Islet precursor cell (in vitro differentiated cells): ENCODE measurements around the gene ARGLU1.
"Not testable (repeated sequence)": the region's sequence is repeated elsewhere in the genome, so short reads cannot be mapped to it uniquely, and the experiment has no call there.

Source experiments
- DNase-seq: peaks from one replicate; pipeline ENCODE4 v3.0.0-alpha.2; 2018

Gene ARGLU1, protein sequence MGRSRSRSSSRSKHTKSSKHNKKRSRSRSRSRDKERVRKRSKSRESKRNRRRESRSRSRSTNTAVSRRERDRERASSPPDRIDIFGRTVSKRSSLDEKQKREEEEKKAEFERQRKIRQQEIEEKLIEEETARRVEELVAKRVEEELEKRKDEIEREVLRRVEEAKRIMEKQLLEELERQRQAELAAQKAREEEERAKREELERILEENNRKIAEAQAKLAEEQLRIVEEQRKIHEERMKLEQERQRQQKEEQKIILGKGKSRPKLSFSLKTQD

GRCh38 chr13:106567474-106568298, at the start of gene ARGLU1:
ARGLU1 (minus strand) TSS chr13:106568137; CDS start chr13:106567919, 218 bp downstream.
- peak; percentile 95 for DNase-seq

GRCh38 chr13:106617561-106617960, 49.6 kb upstream of the ARGLU1 start:
- peak; percentile 88 for DNase-seq

GRCh38 chr13:106616729-106617128, 48.8 kb upstream of the ARGLU1 start:
- no peak for DNase-seq

- no peak for DNase-seq
Observed at GRCh38 chr13:106614874-106615273, 46.9 kb upstream of the ARGLU1 start.

DNA sequence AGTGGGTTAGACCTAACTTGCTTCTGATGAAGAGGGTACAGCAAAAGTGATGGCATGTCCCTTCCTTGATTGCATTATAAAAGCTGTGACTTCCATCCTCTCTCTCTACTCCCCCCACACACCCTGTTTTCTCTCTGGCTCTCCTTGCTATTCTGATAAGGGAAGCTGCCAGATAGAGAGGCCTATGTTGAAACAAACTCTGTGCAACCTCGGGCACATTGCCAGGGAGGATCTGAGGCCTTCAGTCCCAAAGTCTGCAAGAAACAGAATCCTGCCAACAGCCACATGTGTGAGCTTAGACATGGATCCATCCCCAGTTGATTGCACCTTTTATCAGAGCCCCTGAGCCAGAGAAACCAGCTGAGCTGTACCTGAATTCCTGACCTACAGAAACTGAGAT, 44.8 kb upstream of the ARGLU1 start:
- no peak for DNase-seq

DNA sequence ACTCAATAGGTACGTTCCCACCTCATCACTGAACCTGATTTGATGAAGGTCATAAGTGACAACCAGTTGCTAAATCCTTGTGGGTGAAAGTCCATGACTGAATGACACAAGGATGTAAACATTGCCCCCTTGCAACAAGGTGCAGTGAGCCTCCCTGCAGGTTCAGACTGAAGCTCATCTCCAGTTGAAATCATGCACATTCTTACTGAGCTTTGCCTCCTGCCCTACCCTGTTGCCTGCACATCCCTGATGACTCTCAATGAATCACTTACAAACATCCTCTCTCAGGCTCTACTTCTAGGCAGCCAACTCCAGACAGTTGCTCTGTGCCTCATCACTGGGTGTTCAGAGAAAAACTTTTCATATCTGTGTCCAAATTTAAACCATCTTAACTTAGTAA, 42.5 kb upstream of the ARGLU1 start:
- no peak for DNase-seq

GRCh38 chr13:106609116-106609515, 41.2 kb upstream of the ARGLU1 start:
- DNase-seq = no peak

DNA sequence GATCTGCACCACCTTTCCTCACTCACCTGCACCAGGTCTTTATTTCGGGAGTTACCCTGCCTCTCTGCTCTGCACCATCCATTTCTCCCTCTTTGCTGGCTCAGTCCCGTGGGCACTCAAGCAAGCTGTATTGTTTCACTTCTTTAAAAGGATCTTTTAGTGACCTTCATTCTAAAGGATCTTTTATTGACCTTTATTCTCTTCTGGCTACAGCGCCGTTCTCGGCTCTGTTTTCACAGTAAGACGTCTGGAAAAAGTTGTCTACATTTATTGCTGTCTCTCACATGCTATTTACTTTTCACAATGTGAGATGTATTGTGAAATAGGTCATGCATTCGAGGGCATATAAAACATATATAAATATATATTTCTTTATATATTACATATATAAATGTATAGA, 35.6 kb upstream of the ARGLU1 start:
- DNase-seq = no peak

DNA sequence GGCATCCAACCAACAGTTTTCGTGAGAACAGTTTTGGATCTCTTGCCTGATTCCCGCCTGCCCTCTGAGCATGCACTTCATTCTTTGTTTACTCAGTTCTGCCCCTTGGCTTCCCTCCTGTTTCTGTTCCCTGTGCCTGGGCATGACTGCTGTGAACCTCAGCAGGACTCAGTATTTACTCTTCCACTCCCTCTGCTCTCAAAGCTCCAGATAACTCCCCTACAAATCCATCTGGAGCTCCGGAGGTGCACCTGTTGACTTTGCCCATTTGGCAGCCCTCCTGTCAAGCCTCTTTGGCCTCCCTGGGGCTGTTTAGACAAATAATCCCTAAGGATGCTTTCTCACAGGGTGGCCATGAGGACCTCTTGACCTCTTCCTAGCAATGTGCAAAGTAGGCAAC, 34.2 kb upstream of the ARGLU1 start:
- DNase-seq = no peak

GRCh38 chr13:106601489-106601888, 33.6 kb upstream of the ARGLU1 start:
- DNase-seq = no peak

DNA sequence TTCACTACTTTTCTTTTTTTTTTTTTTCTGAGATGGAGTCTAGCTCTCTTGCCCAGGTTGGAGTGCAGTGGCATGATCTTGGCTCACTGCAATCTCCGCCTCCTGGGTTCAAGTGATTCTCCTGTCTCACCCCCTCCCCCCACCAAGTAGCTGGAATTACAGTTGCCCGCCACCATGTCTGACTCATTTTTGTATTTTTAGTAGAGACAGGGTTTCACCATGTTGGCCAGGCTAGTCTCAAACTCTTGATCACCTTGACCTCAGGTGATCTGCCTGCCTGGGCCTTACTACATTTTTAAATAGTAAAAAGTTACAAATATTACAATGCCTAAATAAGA, 32.8 kb upstream of the ARGLU1 start:
- not testable (repeated sequence) for DNase-seq

DNA sequence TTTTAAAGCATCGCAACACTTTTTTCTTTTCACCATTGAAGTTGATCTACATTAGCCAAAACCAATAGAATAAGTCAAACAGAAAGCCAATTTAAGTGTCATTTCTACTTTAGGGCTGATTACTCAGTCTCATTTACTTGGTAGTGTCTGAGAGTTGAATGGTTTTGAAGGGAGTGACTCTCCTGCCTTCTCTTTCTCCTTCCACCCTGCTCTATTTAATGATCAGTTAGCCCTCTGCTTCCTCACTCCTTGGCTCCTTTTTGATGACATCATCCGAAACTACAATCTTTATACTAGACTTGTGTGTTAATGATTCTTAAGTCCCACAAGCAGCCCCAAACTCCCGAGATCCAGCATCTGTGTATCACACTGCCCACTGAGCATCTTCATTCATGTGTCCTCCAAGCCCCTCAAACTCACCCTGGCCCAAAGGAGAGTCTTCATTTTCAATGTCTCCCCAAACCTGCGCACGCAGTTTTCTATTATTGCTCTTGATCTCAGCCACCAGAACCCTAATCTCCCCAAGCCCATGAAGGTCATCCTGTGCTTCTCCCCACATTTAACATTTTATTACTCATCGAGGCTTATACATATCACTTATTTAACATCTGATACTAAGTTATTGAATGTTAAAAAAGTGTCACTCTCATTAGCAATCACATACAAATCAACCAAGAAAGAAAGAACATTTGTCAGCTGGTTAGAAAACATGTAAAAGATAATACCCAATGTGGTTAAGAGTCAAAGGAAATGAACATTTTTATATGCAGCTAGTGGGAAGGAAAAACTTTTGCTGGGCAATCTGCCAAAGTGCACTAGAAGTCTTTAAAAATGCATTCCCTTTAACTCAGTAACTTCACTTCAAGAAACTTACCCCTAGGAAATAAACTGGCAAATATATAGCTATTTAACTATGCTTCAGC, 32.2 kb upstream of the ARGLU1 start:
- no peak for DNase-seq

GRCh38 chr13:106597749-106598395, 29.9 kb upstream of the ARGLU1 start:
- DNase-seq = no peak

DNA sequence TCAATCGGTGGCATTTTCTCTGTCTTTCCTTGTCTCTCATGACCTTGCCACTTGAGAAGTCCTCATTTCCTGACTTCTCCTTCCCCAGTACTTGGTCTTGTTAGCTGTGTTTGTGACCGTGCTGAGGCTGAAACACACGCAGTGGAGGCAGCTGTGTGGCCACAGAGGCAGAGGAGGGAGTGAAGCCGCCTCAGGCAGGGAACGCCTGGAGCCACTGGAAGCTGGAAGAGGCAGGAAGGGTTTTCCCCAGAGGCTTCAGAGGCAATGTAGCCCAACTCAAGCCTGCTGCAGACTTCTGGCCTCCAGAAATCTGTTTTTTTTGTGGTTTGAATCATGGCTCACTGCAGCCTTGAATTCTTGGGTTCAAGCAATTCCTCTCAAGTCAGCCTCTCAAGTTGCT, 29.2 kb upstream of the ARGLU1 start:
- no peak for DNase-seq

GRCh38 chr13:106596275-106596937, 28.5 kb upstream of the ARGLU1 start:
- DNase-seq = no peak

DNA sequence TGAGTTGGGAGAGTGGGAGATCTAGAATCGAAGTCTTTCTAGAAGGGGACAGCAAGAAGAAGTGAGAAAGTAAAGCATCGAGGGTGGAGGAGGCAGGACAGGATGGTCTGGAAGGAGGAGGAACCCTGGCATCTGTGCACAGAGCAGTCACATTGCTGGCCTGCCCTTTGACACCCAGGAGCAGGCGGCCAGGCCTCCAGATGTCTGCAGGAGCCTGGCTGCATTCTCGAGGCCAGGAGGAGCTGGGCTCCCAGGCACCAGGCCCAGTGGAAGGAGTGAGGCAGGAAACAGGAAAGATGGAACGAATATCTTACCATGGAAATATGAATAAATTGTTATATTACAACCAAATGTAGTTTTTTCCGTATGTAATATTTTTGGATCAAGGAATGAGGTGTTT, 27.7 kb upstream of the ARGLU1 start:
- no peak for DNase-seq

DNA sequence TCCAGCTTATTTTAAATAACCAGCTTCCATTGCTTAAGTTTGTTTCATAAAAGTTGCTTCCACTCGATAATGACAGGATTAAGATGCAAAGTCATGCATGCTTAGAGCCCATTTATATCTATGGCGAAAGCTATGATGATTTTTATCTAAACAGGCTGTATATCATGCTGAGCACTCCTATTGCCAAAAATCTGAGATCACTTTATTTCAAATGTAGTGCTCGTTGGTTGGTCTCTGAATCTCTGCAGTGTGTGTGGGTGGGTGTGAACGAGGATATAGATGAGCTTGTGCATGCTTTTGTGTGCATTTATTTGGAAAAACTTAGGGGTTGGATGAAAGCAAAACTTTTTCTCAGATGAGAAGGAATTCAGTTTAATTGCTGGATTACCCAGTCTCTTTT, 27.0 kb upstream of the ARGLU1 start:
- no peak for DNase-seq

DNA sequence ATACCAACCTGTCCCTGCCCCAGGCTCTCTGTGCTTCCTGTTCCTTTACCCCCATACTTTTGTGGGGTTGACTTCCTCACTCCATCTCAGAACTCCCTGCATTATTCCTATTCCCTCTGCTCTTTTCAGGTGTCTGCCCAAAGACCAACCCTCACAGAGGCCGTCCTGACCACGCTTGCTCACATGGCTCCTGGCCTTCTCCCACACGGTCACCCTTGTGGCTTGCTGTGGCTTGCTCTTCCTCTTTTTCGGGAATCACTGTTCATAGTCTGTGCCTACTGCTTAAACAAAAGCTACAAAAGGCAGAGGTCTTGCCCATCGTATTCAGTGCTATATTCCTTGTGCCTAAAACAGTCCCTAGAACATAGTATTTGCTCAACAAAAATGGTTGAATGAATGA, 25.2 kb upstream of the ARGLU1 start:
- DNase-seq = no peak

DNA sequence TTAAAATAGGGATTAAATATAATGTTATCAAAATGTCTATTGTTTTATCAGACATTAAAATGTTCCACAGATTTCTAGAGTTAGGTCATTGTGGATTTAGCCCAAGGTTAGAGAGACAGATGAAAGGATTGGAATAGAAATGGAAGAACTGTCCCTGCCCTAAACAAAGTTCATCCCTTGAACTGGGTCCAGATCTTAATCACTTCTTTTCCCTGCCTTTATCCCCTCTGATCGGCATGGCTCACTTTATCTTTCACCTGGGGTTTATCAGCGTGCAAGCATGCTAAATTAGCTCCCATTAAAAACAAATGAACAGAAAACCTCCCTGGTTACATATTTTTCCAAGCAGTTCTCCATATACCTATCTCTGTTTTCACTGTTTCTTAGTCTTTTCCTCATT, 23.4 kb upstream of the ARGLU1 start:
- DNase-seq = no peak

GRCh38 chr13:106589716-106590115, 21.8 kb upstream of the ARGLU1 start:
- no peak for DNase-seq

DNA sequence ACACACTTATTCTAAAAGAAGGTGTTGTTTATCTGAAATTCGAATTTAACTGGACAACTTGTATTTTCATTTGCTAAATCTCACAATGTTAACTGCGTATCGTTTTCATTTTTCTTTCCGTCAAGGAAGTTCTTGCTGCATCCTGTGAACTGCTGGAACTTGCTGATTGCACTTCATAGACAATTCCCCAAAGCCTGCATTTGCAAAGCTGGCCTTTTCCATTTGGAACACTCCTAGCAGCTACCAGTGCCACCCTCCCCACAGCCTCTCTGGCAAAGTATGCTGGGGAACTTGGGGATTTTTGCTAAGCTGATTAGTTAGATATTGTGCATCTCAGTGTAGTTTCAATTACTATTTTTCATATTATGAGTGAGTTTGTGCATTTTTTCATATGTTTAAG, 20.4 kb upstream of the ARGLU1 start:
- no peak for DNase-seq

- DNase-seq = no peak
Observed at GRCh38 chr13:106587787-106588186, 19.9 kb upstream of the ARGLU1 start.
